B cell (primary cell): ENCODE results near the gene LZTR1.

Experiments used
- CTCF ChIP-seq: fragments of 200-600 bp; IDR thresholded peaks from one replicate; pipeline ENCODE4 v1.8.0; 2022; ENCODE audit warnings: antibody characterized with exemption, mild to moderate bottlenecking
- EZH2 ChIP-seq: IDR thresholded peaks from 2 replicates; pipeline ENCODE4 v1.6.1; 2012; ENCODE audit warnings: borderline replicate concordance, low read depth, mild to moderate bottlenecking, moderate library complexity, low read length; ENCODE audit not compliant: insufficient read depth, poor library complexity, severe bottlenecking

GRCh38 chr22:21028277-21029251 is 46.5 kb downstream of the LZTR1 start:
- TF ChIP-seq CTCF (no peak), EZH2 (no peak)
